ENCODE data around the gene OTOF.

OTOF gene

GRCh38 chr2:26464390-26465265, 13.3 kb downstream of the OTOF start:
- no peak for DNase-seq

DNA sequence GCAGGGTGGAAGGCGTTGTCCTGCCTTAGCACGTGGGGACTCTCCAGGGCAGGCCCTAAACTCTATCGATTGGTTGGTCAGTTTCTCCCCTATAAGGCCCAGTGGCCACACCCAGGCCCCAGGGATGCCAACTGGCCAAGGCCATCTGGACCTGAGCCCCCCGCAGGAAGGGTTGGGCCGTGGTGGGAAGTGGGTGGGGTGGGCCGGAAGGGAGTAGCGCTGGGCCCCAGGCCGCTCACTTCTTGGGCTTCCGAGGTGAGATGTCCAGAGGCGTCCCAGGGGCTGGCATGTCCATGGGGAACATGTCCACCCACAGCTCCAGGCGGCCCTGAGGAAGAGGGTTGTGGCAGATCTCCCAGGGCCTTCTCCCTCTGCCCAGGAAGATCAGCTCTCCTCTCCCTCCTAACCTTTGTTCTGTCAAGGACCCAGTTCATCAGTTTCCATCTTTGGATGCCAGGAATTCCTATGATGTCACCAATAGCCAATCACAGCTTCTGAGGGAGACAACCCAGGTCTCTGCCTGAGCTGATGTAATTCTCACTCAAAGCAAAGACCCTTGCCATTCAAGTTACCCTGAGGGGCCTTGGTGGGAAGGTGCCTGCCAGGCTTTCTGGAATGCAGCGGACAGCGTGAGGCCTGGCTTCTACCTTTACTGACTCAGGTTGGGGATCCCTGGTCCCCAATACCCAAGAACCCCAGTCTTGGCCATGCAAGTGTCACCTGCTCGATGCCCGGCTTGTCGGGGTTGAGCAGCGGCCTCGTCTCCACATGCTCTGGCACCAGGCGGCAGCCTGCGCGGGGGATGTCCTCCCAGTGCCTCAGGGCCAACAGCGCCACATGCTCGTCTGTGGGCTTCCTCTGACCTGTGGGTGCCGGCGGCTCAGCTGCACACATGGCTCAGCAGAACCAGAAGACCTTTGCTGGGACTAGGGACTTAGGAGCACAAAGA, 14.4 kb downstream of the OTOF start:
- no peak for DNase-seq

DNA sequence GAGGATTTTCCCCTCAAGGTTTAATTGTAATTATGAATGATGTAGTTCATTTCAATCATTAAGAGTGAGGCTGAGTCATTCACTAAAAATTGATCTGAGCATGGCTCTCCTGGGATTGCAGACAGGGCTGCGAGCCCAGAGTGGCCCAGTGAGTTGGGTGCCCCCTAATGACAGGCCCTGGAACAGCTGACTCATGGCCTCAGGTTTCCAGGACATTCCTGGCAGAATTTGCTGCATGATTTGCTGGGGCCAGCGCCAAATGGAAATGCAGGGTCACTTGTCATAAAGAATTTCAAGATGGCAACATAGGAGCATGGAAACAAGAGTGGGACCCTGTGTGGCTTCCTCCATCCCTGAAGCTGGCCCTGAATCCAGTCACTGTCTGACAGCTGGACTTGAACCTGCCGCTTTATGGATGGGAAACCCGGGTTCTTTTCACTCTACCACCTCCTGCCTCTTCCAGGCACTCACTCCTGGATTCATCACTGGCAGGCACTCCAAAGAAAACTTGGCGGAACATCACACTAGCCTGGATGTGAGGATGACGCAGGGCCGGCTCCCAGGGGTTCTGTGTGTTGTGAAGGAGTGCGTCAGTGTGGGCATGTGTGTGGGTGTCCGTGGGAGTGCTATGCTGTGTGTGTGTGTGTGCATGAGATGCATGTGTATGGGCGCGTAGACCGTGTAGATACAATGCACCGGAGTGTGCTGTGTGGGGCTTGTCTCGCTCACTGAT, 15.2 kb downstream of the OTOF start:
- DNase-seq = no peak

- no peak for DNase-seq
Observed at GRCh38 chr2:26462100-26462499, 15.8 kb downstream of the OTOF start.

GRCh38 chr2:26461601-26462023, 16.3 kb downstream of the OTOF start:
- no peak for DNase-seq

DNA sequence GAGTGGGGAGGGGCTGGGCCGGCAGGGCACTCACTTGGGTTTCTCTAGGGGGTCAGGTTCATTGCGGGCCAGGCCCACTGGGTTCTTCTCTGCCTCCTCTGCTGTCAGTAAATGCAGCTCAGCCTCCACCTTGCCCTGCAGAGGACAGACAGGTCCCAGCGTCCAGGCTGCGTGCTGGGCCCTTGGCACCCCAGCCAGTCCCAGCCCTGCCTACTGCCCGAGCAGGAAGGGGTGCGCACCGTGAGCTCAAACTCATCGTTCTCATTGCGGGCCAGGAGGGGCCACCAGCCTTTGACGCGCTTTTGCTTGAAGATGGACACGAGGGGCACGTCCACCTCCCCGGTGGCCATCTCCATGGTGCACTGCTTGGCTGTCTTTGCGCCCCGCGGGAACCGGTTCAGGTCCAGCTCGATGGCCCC, 17.3 kb downstream of the OTOF start:
- no peak for DNase-seq

GRCh38 chr2:26459991-26460612, 17.8 kb downstream of the OTOF start:
- no peak for DNase-seq

DNA sequence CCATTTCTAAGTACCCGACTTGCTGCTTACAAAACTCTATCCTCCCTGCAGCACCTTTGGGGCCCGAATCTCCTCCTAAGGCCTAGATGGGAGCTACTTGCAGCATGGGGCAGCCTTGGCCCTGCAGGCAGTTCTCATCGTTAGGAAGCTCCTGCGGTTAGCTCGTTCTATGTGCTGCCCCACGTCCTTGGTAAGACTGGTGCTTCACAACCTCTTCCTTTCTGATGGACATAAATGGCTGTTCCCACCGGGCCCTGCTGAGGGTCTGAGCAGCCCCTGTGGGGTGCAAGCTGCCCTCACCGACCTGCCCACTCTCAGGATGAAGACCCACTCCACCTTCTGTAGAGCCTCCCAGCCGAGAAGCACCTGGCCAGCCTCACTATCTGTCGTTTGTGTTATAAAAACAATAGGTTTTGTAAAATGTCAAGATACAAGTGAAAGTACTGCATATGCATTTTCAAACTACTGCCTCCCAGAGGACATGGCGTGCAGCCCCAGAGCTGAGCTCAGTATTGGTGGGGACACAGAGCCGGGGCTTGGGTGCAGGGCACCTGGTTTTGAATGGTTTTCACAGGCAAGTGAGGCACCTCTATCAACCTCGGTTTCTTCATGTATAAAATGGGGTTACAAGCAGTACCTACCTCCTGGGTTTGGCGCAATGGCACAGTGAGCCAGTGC, 19.4 kb downstream of the OTOF start:
- DNase-seq = no peak

DNA sequence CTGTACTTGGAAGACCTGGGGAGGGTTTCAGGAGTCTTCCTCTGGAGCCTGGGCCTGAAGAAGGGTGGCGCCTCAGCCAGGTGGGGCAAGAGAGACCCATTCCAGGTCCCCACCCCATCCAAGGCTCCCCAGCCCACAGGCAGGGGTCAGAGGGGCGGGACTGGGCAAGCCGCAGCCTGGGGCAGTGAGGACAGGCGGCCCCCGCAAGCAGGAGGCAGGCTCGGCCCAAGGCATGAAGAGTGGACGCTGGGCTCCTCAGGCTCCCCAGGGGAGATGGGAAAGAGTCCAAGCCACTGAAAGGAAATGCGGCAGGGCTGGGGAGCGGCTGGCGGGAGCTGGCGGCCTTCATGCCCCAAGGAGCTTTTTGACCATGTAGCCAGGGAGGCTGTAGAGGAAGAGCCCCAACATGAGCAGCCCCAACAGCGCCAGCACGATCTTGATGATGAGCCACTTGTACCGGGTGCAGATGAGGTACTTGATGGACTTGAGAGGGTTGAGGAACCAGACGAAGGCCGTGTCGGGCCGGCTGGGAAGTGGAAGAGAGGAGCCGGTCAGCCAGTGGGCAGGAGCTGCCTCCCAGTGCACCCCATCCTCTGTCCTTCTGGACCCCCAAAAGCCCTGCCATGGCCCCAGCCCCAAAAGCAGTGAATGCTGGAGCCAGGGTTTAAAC, 20.1 kb downstream of the OTOF start:
- no peak for DNase-seq

- no peak for DNase-seq
Observed at GRCh38 chr2:26457251-26457666, 20.7 kb downstream of the OTOF start.

GRCh38 chr2:26456440-26457250, 21.3 kb downstream of the OTOF start:
- DNase-seq = no peak

DNA sequence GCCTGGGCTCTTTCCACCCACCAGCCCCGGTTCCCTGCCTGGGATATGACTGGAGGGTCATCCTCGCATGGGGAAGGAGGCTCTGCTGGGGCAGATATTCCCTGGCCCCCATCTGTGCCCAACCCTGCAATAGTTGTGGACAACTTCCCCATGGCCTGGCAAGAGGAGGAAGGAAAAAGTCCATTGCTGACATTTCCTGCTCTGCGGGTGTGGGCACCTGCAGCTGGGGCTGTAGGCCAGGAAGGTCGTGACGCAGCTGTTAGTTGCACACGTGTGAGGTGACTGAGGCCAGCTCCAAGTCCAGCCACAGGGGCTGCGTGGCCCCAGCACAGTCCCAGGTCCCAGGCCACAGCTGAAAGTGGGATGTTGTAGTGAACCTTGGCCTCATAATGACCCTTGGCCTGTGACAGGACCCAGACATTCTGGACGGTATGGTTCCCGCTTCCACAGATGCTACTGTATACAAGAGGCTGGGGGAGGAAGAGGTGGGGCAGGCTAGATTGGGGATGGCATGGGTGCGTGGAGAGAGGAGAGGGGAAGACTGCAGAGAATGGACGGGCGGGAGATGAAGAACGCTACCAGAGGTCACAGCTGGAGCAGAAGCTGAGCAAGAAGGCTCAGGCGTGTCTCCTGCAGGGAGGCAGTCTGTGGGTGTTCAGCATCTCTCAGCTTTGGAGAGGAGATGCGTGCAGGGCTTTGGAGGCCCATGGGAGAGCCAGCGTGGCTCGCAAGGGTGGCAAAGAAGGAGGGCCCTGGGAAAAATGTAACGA, 22.1 kb downstream of the OTOF start:
- no peak for DNase-seq

DNA sequence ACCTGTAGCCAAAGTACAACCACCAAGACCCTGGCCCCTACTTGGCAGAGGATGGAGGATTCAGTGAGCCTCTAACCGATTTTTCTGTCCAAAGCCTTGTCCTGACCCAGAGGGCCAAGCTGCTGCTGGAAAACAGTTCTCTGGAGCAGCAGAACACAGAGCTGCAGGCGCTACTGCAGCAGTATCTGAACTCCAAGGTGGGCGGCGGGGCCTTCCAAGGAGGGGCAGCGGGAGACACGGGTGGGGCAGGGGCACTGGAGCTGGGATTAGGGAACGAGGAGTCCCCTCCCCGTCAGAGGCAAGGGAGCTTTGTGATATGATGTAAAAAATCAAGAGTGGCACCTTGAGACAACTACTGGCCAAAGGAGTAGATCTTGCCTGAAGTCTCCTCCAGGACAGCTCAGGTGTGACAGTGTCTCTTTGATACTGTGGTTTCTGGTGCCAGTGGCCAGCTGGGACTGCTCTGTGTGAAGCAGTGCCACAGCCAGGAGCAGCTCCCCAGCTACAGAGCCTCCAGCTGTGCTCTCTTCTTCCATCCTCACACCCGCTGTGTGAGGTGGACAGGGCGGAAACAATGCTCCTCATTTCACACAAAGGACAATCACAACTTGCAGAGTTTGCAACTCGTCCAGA, 22.8 kb downstream of the OTOF start:
- no peak for DNase-seq

DNA sequence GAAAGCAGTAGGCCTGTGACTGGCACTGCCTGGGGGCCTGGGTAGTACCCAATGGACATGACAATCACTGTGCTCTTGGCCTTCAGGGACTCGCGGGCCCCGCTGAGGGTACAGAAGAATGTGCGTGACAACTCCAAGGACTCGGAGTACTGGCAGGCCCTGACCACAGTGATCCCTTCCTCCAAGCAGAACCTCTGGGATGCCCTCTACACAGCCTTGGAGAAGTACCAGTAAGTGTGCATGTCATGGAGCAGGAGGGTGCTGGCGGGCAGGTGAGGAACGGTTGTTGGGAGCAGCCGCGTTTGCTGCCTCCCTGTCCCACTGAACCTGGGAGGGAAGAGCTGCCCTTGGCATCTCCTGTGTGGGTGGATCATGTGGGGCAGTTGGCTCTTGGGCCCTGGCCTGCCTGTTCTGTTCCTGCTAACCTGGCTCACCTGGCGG, 23.3 kb downstream of the OTOF start:
- no peak for DNase-seq

DNA sequence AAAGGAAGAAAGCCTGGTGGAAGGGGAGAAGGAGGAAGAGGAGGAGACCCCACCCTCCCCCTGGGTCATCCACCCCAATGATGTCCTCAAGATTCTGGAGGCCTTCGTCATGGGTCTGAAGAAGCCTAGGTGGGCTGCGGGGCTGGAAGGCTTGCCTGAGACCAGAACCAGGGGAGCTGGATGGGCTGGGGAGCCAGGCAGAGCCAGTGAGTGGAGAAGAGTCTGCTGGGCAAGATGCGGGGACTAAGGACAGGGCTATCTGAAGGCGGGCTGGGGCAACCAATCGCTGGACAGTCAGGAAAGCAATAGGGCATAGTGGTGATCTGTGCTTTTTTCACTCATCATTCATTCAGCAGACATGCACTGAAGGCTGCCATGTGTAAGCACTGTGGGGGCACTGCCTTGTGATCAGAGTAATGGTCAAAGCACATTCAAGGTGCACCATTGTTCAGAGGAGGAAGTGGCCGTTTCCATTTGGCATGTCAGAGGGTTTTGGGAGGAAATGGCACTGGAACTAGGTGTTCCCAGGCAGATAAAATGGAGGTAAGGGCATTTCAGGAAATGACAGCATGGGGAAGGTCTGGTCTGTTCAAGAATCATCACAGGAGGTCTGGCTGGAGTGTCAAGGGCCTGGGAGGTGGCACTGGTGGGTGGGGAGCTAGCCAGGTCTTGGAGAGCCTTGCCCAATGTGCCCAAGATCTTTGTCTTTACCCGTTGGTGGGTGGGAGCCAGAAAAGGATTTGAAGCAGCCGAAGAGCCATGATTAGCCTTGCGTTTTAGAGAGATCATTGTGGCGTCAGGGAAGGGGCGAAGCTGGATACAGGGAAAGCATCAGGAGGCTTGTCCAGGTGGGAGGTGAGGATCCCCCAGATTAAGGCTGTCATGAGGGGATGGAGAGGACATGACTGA, 24.2 kb downstream of the OTOF start:
- no peak for DNase-seq

- DNase-seq = no peak
Observed at GRCh38 chr2:26451700-26452099, 26.2 kb downstream of the OTOF start.

GRCh38 chr2:26450031-26450635, 27.8 kb downstream of the OTOF start:
- DNase-seq = no peak

All from activated CD4-positive, alpha-beta T cell treated with anti-CD3 and anti-CD28 coated beads for 1 hour (primary cell).